Panc1 (cell line): Measurements from ENCODE around the gene HPCAL1.

Experiments
- REST ChIP-seq, 2 experiments: IDR thresholded peaks; 2 replicates each; pipeline ENCODE4 v1.6.1; 2011 to 2012; ENCODE audit warnings: low read depth in 2 of 2, control low read depth in 1 of 2, low read length in 1 of 2, mild to moderate bottlenecking in 1 of 2, moderate library complexity in 1 of 2; ENCODE audit not compliant: insufficient read depth in 1 of 2
- TF ChIP-seq, protein P1 (sequence below): fragments of 450-650 bp; IDR thresholded peaks from 2 replicates; pipeline ENCODE4 v1.5.1; 2017; ENCODE audit warnings: mild to moderate bottlenecking

DNA sequence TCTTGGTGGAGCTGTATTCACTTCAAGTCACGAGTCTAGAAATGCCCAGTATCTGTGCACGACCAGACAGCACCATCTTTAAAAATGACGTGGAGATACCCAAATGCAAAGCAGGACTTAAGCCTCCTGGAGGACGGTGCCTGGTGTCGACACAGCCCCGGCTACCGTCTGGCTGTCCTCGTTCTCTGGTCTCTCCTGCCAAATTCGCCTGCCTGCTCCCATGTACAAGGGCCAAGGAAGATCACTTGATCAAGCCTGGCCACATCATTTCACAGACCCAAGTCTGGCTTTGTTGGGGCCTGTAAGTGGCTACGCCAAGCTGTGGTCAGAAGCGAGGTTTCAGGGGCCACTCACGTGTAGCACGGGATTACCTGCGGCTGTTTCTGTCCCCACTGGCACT lies 136.0 kb downstream of the HPCAL1 start:
- no peak for TF ChIP-seq REST (IDR thresholded peaks at IDR 0.05; ENCODE audit: insufficient read depth in 1 of 2, low read depth in 2 of 2, low read length in 1 of 2)
- TF ChIP-seq, protein P1, sequence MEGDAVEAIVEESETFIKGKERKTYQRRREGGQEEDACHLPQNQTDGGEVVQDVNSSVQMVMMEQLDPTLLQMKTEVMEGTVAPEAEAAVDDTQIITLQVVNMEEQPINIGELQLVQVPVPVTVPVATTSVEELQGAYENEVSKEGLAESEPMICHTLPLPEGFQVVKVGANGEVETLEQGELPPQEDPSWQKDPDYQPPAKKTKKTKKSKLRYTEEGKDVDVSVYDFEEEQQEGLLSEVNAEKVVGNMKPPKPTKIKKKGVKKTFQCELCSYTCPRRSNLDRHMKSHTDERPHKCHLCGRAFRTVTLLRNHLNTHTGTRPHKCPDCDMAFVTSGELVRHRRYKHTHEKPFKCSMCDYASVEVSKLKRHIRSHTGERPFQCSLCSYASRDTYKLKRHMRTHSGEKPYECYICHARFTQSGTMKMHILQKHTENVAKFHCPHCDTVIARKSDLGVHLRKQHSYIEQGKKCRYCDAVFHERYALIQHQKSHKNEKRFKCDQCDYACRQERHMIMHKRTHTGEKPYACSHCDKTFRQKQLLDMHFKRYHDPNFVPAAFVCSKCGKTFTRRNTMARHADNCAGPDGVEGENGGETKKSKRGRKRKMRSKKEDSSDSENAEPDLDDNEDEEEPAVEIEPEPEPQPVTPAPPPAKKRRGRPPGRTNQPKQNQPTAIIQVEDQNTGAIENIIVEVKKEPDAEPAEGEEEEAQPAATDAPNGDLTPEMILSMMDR: no peak
